PC-3 (cell line): ENCODE measurements around the gene ENTREP3. TPM values are rescaled to one million over a fixed set of nuclear protein-coding genes. Genes with fewer than 3 reads are reported as not detected.
A peak's percentile ranks its signal among the peaks of the same experiment; 100 is the strongest.

Experiments used
- ATAC-seq: fragments of 200-7000 bp; cut with Tn5 transposase; 2 replicates; pipeline ENCODE4 v1.9.1; 2020; ENCODE audit warnings: mild to moderate bottlenecking, moderate library complexity
- BruUV-seq: library from RNA; stranded (reverse); fragments of 400-500 nt; replicated peaks from 2 replicates; lab custom pipeline; 2021; lab: Mats Ljungman, UMichigan
- CTCF ChIA-PET: fragments of 300-600 bp; sonication (Branson Sonifier 250); formaldehyde crosslinking; loops from one replicate; lab custom pipeline; 2022; ENCODE audit warnings: antibody characterized with exemption; lab: Charles Lee
- POLR2A ChIA-PET: fragments of 300-600 bp; sonication (Branson Sonifier 250); formaldehyde crosslinking; loops from one replicate; lab custom pipeline; 2022; ENCODE audit warnings: antibody characterized with exemption; ENCODE audit not compliant: unreplicated experiment; lab: Charles Lee
- DNase-seq: peaks from one replicate; pipeline ENCODE4 v3.0.0-alpha.2; 2015
- H2AFZ ChIP-seq: fragments of 300-600 bp; sonication (generic); 2 replicates; pipeline ENCODE4 v1.6.0; 2016; ENCODE audit warnings: antibody characterized with exemption, low read length
- H3F3A ChIP-seq: fragments of 300-600 bp; sonication (generic); one replicate; pipeline ENCODE4 v1.6.0; 2017; ENCODE audit warnings: antibody characterized with exemption, low read length, control low read depth, mild to moderate bottlenecking; ENCODE audit not compliant: unreplicated experiment
- H3K27ac ChIP-seq: fragments of 300-600 bp; sonication (generic); 2 replicates; pipeline ENCODE4 v1.5.1; 2016; ENCODE audit warnings: mild to moderate bottlenecking, low read length
- H3K27me3 ChIP-seq: fragments of 300-600 bp; sonication (generic); 2 replicates; pipeline ENCODE4 v1.6.1; 2016; ENCODE audit warnings: low read length, mixed read lengths
- H3K36me3 ChIP-seq: fragments of 300-600 bp; sonication (generic); 2 replicates; pipeline ENCODE4 v1.6.1; 2016; ENCODE audit warnings: low read depth, mixed run types, low read length, mixed read lengths
- H3K4me1 ChIP-seq: fragments of 300-600 bp; sonication (generic); 2 replicates; pipeline ENCODE4 v1.5.1; 2016; ENCODE audit warnings: low read length; ENCODE audit not compliant: insufficient read depth
- H3K4me2 ChIP-seq: fragments of 300-600 bp; sonication (generic); 2 replicates; pipeline ENCODE4 v1.6.0; 2016; ENCODE audit warnings: low read length
- H3K4me3 ChIP-seq: fragments of 300-600 bp; sonication (generic); 2 replicates; pipeline ENCODE4 v1.5.1; 2016; ENCODE audit warnings: mild to moderate bottlenecking, low read length, mixed read lengths
- H3K79me2 ChIP-seq: fragments of 300-600 bp; sonication (generic); 2 replicates; pipeline ENCODE4 v1.6.1; 2017; ENCODE audit warnings: low read length, mixed read lengths
- H3K9ac ChIP-seq: fragments of 300-600 bp; sonication (generic); 2 replicates; pipeline ENCODE4 v1.6.0; 2016; ENCODE audit warnings: mild to moderate bottlenecking, low read length
- H3K9me2 ChIP-seq: fragments of 300-600 bp; sonication (generic); replicated peaks from 2 replicates; pipeline ENCODE4 v1.6.1; 2016; ENCODE audit warnings: mixed run types, low read length, mixed read lengths
- H3K9me3 ChIP-seq: fragments of 300-600 bp; sonication (generic); 2 replicates; pipeline ENCODE4 v1.6.1; 2016; ENCODE audit warnings: low read length, mixed read lengths
- H4K20me1 ChIP-seq: fragments of 300-600 bp; sonication (generic); 2 replicates; pipeline ENCODE4 v1.6.1; 2016; ENCODE audit warnings: low read length, mixed read lengths
- CTCF ChIP-seq: fragments of 300-600 bp; sonication (generic); conservative IDR thresholded peaks from 2 replicates; pipeline ENCODE4 v1.5.1; 2017; ENCODE audit warnings: antibody characterized with exemption, low read depth, mild to moderate bottlenecking, low read length
- EZH2 ChIP-seq: fragments of 300-600 bp; sonication (generic); IDR thresholded peaks from one replicate; pipeline ENCODE4 v1.6.1; 2017; ENCODE audit warnings: antibody characterized with exemption, mild to moderate bottlenecking, low read length; ENCODE audit not compliant: unreplicated experiment
- EZH2phosphoT487 ChIP-seq: fragments of 300-600 bp; sonication (generic); IDR thresholded peaks from 2 replicates; pipeline ENCODE4 v1.6.1; 2018; ENCODE audit warnings: mild to moderate bottlenecking, antibody characterized with exemption, low read length, borderline replicate concordance
- intact Hi-C: fragments of 100-400 bp; cut with micrococcal nuclease; formaldehyde crosslinking; loops from 2 replicates; pipeline ENCODE4 v1.9.0; 2023
- total RNA-seq: library from RNA; depleted of rRNA; stranded (reverse); fragments of >200 nt; gene quantifications from 2 replicates; pipeline ENCODE4 v1.2.3, GENCODE V29; 2014

ENTREP3 gene
- total RNA-seq, 1 experiment from 2014 or later: 30.9 TPM

- no peak overlapping the region for H2AFZ ChIP-seq
- H3F3A ChIP-seq: no peaks in the 10 kb centered on the region
- H3K9me3 ChIP-seq: no peaks in the 10 kb centered on the region
- intact Hi-C loops: loop anchor here (5.0 kb wide), 1 partner anchor 36 kb away; the partner anchor contains the start of genes MTX1 and THBS3
- CTCF ChIA-PET: interaction anchor here (0.7 kb wide), 1 partner anchor 36 kb away, joined by 4 read pairs; no protein-coding TSS in a partner anchor
- no peaks in the 10 kb centered on the region for H4K20me1 ChIP-seq
- ATAC-seq (no peak), DNase-seq (no peak)
- no peak overlapping the region for H3K27ac ChIP-seq
- H3K9me2 ChIP-seq: no peaks in the 10 kb centered on the region
- peaks cover 11% of the 10 kb centered on the region for H3K79me2 ChIP-seq
- H3K36me3 ChIP-seq: peaks cover 8% of the 10 kb centered on the region; the same call in 1 of the 2 replicates
- H3K27me3 ChIP-seq: no peaks in the 10 kb centered on the region
- peak overlapping the region; percentile 87 for H3K4me2 ChIP-seq
- peak overlapping the region; percentile 77 for H3K4me3 ChIP-seq
- peaks cover 27% of the 10 kb centered on the region for H3K4me1 ChIP-seq
- peak overlapping the region; percentile 71; the same call in 1 of the 2 replicates for H3K9ac ChIP-seq
- no TSS peak for BruUV-seq
- POLR2A ChIA-PET: no interaction called here
- TF ChIP-seq EZH2phosphoT487: no peak
- no peak for TF ChIP-seq EZH2
- TF ChIP-seq CTCF: no peak
Measured at GRCh38 chr1:155242805-155243358, 12.4 kb downstream of the ENTREP3 start.

- no peak for ATAC-seq
- intact Hi-C loops: loop anchor here (5.0 kb wide), 1 partner anchor 35 kb away; the partner anchor contains the start of genes MTX1 and THBS3
- POLR2A ChIA-PET: no interaction called here
Measured at GRCh38 chr1:155241841-155242264, 13.4 kb downstream of the ENTREP3 start.

More at GRCh38 chr1:155241841-155242264, 13.4 kb downstream of the ENTREP3 start:
- Histone ChIP-seq H3K9me3 (no peaks in the 10 kb centered on the region), H3K27me3 (no peaks in the 10 kb centered on the region), H3K9ac (no peak overlapping the region), H3K9me2 (no peaks in the 10 kb centered on the region), H3K36me3 (peaks cover 2% of the 10 kb centered on the region; the same call in 1 of the 2 replicates), H3K4me3 (no peak overlapping the region), H3K27ac (no peak overlapping the region), H3K4me2 (peak overlapping the region; percentile 71; the same call in 1 of the 2 replicates), H4K20me1 (no peaks in the 10 kb centered on the region), H3F3A (no peaks in the 10 kb centered on the region), H3K4me1 (peaks cover 29% of the 10 kb centered on the region), H2AFZ (no peak overlapping the region), H3K79me2 (peaks cover 11% of the 10 kb centered on the region)
- no TSS peak for BruUV-seq
- DNase-seq: peak; percentile 45
- TF ChIP-seq EZH2 (no peak), CTCF (no peak), EZH2phosphoT487 (no peak)
- CTCF ChIA-PET: no interaction called here
